GM21526 (cell line): ENCODE results near the gene SMNDC1.
A peak's percentile ranks its signal among the peaks of the same experiment; 100 is the strongest.
"Not testable (repeated sequence)": the region's sequence is repeated elsewhere in the genome, so short reads cannot be mapped to it uniquely, and the experiment has no call there.

Experiments
- ATAC-seq: cut with Tn5 transposase; IDR thresholded peaks from one replicate; pipeline ENCODE4 v1.9.1; 2021; ENCODE audit warnings: moderate library complexity; ENCODE audit not compliant: unreplicated experiment, low FRiP score

SMNDC1 gene

DNA sequence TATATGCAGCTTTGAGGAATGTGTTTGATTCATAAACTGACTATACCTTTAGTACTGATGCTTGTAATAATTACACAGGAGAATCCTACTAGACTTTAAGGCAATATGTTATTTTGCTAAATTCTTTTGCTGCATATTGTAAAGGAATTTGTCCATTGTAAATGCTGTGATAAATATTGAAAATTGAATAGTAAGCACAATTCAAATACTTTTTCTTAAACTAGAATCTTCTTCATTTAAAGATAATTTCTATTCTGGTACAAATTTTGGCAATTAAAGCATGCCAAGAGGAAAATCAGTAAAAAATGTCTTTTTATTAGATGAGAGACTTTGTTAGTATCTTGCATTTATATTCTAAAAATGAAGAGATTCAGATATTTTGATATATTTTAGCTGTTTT lies 45.4 kb downstream of the SMNDC1 start:
- no peak for ATAC-seq

DNA sequence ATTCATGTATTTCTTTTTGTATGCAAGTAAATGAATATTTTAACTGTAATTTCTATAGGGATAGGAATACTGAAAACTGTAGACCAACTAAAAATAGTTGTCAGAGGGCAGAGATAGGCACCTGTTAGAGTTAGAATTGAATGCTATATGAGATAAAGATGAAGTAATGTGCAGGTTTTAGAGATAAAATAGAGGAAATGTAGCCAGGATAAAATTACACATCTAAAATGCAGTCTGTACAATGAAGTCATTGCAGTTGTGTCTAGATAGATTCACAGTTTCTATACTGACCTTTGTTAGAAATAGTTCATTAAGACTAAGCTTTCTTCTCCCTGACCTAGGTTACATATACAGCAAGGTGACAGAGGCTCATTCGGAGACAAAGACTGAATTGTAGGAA lies 46.2 kb downstream of the SMNDC1 start:
- ATAC-seq = no peak

DNA sequence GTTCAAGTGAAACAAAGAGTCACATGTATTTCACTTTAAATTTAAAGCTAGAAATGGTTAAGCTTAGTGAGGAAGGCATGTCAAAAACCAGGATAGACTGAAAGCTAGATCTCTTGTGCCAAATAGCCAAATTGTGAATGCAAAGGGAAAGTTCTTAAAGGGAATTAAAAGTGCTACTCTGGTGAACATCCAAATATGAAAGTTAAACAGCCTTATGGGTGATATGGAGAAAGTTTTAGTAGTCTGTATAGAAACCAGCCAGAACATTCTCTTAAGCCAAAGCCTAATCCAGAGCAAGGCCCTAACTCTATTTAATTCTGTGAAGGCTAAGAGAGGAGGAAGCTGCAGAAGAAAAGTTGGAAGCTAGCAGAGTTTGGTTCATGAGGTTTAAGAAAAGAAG lies 50.3 kb downstream of the SMNDC1 start:
- ATAC-seq = no peak

DNA sequence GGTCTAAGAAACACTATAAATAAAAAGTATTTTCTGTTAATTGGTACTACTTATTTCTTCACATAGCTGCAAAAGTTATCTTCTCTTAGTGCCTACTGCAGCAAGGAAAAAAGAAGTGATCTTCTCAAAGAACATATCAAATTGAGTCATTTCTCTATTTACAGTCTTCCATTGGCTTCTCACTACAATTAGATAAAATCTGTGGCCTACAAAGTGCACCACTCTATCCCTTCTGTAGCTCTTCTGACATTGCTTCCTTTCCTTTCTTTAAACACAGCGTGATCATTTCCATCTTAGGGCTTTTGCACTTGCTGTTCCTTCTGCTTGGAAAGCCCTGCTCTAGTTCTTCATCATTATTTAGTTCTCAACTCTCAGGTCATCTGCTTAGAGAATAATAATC lies 52.6 kb downstream of the SMNDC1 start:
- no peak for ATAC-seq

DNA sequence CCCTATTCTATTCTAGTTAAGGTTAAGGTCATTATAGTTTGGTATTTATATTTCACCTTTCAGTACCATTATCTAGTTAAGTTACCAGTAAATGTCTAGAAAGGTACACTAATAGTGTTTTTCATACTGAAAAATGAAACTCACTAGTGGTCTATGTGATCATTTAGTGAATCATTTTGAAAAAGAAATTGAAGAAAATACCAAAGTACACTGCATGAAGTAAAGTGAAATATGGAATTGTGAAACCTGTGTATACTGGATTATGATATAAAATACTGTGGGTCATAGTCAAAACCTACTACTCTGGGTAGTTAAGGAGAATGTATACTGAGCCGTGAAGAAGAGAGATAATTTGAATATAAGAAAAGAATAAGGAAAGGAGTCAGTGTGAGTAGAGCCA lies 53.3 kb downstream of the SMNDC1 start:
- ATAC-seq = peak; percentile 82

DNA sequence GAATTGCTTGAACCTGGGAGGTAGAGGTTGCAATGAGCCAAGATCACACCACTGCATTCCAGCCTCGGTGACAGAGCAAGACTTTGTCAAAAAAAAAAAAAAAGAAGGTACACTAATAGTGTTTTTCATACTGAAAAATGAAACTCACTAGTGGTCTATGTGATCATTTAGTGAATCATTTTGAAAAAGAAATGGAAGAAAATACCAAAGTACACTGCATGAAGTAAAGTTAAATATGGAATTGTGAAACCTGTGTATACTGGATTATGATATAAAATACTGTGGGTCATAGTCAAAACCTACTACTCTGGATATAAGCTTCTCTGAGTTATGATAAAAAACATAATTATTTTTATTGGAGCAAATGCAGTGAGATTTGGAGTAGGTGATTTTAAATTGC lies 55.2 kb downstream of the SMNDC1 start:
- ATAC-seq = peak; percentile 61

DNA sequence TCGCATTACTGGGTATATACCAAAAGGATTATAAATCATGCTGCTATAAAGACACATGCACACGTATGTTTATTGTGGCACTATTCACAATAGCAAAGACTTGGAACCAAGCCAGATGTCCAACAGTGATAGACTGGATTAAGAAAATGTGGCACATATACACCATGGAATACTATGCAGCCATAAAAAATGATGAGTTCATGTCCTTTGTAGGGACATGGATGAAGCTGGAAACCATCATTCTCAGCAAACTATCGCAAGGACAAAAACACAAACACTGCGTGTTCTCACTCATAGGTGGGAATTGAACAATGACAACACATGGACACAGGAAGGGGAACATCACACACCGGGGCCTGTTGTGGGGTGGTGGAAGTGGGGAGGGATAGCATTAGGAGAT lies 56.9 kb downstream of the SMNDC1 start:
- not testable (repeated sequence) for ATAC-seq

DNA sequence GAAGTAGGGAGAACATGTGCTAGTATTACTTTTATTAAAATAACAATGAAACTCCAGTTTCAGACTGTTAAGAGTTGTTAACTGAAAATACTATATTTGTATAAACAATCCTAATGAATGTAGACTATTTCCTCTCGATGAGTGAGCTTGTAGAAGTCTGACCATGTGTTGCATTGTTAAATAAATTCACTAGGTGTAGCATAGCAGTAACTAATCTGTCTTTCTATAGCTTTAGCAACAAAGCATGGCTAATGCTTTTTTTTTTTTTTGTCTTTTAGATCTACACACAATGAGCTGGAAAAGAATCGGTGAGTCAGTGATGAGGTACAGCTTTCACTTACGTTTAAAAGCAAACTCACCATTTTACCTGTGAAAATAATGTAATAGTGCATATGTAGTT lies 60.2 kb downstream of the SMNDC1 start:
- no peak for ATAC-seq

DNA sequence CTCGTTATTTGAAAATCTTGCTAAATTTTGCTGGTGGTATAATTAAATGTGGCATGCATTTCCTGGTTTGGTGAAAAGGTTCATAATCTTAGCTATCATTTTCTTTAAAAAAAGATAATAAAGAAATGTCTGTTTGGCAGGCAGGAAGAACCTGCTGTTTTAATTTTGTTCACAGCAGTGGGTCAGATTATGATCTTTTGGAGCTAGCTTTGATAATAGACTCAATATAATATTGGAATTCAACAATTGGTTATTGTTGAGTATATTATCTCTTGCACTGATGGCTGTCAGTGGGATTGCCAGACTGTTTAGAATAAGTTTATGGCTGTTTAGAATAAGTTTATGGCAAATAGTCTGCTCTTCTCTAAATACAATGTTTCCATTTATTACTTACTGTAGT lies 62.2 kb downstream of the SMNDC1 start:
- ATAC-seq = no peak

DNA sequence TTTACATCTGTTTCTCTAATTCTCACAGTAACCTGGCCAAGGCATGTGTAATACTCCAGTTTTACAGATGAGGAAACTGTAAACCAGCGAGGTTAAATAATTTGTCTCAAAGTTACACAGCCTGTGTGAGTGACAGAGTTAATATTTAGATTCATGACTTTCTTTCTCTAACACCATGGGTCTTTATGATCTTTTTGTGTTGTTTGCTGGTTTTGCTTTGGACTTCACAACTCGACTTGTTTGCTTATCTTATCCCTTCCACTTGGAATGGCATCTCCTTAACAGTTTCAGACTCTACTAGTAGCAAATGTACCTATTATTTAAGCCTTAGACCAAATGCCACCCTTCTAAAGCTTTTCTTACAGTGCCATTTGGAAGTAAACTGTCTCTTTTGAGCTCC lies 62.9 kb downstream of the SMNDC1 start:
- ATAC-seq = no peak

DNA sequence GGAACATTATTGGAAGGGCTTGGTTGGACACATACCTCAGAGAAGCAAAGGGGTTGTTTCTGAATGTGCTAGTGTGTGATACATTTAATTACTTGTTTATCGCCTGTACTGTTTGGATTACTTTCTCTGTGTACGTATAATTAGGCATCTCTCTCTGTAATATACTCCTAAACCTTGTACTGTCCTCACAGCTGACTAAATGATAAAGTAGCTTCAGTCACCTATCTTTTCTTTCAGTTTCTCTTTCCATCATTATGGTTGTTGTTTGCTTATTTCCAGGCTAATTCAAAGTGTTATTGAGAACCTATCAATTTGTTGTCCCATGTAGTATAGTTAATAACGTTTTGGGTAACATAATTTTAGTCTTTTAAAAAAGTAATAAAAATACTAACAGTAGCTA lies 63.3 kb downstream of the SMNDC1 start:
- ATAC-seq = no peak
